ENCODE measurements around the gene YPEL2. TPM values are rescaled to one million over a fixed set of nuclear protein-coding genes. Genes with fewer than 3 reads are reported as not detected.

YPEL2 gene
- total and polyA plus RNA-seq, 2 experiments from 2014 or later: 20.2 to 26.0 TPM

DNA sequence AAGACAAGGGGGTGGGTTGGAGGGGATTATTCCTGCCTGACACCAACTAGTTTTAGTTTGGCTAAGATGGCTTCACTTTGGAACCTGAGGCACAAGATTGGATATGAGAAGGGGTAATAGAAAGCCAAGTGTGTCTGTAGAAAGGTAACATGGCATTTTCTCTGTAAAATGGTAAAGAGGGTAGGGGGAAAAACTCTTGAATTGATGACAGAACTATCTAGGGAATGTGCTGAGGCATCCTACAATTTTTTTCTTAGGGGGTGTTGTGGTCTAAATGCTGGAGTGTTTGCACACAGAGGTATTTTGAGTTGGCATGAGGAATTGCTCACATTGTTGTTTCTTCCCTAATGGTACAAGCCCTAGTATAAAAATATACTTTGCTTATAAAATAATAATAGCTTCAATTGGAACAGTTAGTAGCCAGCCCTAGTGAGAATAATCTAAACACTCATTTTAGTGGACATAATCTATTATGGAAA lies 25.8 kb downstream of the YPEL2 start:
- DNase-seq (ENCODE audit: low spot score): no peak
- no peaks in the 10 kb centered on the region for H3K9me3 ChIP-seq (ENCODE audit: low read depth)
- TF ChIP-seq, protein P1, sequence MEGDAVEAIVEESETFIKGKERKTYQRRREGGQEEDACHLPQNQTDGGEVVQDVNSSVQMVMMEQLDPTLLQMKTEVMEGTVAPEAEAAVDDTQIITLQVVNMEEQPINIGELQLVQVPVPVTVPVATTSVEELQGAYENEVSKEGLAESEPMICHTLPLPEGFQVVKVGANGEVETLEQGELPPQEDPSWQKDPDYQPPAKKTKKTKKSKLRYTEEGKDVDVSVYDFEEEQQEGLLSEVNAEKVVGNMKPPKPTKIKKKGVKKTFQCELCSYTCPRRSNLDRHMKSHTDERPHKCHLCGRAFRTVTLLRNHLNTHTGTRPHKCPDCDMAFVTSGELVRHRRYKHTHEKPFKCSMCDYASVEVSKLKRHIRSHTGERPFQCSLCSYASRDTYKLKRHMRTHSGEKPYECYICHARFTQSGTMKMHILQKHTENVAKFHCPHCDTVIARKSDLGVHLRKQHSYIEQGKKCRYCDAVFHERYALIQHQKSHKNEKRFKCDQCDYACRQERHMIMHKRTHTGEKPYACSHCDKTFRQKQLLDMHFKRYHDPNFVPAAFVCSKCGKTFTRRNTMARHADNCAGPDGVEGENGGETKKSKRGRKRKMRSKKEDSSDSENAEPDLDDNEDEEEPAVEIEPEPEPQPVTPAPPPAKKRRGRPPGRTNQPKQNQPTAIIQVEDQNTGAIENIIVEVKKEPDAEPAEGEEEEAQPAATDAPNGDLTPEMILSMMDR (IDR thresholded peaks at IDR 0.05; ENCODE audit: poor library complexity): no peak
- H3K27me3 ChIP-seq: no peaks in the 10 kb centered on the region
- peaks cover 7% of the 10 kb centered on the region for H3K4me1 ChIP-seq (ENCODE audit: insufficient read depth)
- peaks cover 89% of the 10 kb centered on the region for H3K79me2 ChIP-seq
- no peak overlapping the region for H3K4me2 ChIP-seq
- no peaks in the 10 kb centered on the region for H3K36me3 ChIP-seq (replicated peaks; ENCODE audit: insufficient read depth, low read depth)
- H2AFZ ChIP-seq: no peak overlapping the region
- H3K4me3 ChIP-seq: no peak overlapping the region
- H3K9me2 ChIP-seq (replicated peaks; ENCODE audit: insufficient read depth): no peaks in the 10 kb centered on the region
- peaks cover 8% of the 10 kb centered on the region for H4K20me1 ChIP-seq (ENCODE audit: insufficient read depth, poor library complexity, severe bottlenecking)
- no peak overlapping the region for H3K27ac ChIP-seq

DNA sequence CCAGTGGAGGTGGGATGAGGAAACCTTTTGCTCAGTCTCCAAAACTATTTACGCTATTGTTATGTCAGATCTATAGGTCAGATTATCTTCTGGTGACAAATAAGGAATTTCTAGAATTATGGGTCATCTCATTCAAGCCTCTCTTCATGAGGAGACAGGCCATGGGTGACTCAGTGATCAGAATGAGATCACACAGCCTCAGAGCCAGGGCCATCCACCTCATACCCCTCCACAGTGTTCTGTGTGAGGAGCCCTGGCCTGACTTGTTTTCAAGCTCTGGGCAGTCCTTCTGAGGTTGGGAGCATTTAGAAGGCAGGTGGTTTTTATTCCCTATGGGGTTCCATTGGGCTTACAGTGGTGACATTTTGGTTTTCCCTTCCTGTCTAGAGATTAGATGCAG lies 26.5 kb downstream of the YPEL2 start:
- Histone ChIP-seq H3K9me3 (ENCODE audit: low read depth) (no peaks in the 10 kb centered on the region), H3K36me3 (replicated peaks; ENCODE audit: insufficient read depth, low read depth) (no peaks in the 10 kb centered on the region), H3K4me3 (no peak overlapping the region), H3K27me3 (no peaks in the 10 kb centered on the region), H3K27ac (no peak overlapping the region), H3K9me2 (replicated peaks; ENCODE audit: insufficient read depth) (no peaks in the 10 kb centered on the region), H3K4me2 (no peak overlapping the region), H4K20me1 (ENCODE audit: insufficient read depth, poor library complexity, severe bottlenecking) (peaks cover 8% of the 10 kb centered on the region), H3K4me1 (ENCODE audit: insufficient read depth) (peaks cover 14% of the 10 kb centered on the region), H2AFZ (no peak overlapping the region), H3K79me2 (peaks cover 84% of the 10 kb centered on the region)
- TF ChIP-seq EZH2 (IDR thresholded peaks at IDR 0.05; ENCODE audit: borderline replicate concordance): no peak
- TF ChIP-seq EZH2phosphoT487 (IDR thresholded peaks at IDR 0.05; ENCODE audit: low read depth, severe bottlenecking, unreplicated experiment): no peak
- TF ChIP-seq, protein P1 (IDR thresholded peaks at IDR 0.05; ENCODE audit: poor library complexity): no peak
- 100% methylated on average over 1 of the region's 1 CpG for WGBS (ENCODE audit: low lambda C conversion rate, missing lambda C conversion rate)
- no peak for DNase-seq (ENCODE audit: low spot score)

DNA sequence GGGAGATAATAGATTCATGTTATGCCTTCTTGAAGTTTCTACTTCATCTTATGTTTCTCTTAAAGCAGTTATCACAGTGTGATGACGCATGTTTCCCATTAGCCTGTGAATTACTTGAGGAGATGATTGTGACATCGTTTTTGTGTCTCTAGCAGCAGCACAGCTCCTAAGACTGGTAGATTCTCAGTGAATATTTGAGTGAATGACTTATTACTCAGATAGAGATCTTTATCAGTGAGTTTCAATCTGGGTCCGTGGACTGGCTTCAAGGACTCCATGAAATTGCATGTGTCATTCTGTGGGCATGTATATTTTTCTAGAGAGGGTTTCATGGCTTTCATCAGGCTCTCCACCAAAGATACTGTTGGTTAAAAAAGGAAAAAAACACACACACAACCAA lies 29.9 kb downstream of the YPEL2 start:
- Histone ChIP-seq H3K4me1 (ENCODE audit: insufficient read depth) (peaks cover 33% of the 10 kb centered on the region), H3K36me3 (replicated peaks; ENCODE audit: insufficient read depth, low read depth) (no peaks in the 10 kb centered on the region), H3K27me3 (no peaks in the 10 kb centered on the region), H3K9me2 (replicated peaks; ENCODE audit: insufficient read depth) (no peaks in the 10 kb centered on the region), H3K27ac (peak overlapping the region; percentile 41), H3K4me2 (no peak overlapping the region), H3K79me2 (peaks cover 77% of the 10 kb centered on the region), H3K4me3 (no peak overlapping the region), H3K9me3 (ENCODE audit: low read depth) (no peaks in the 10 kb centered on the region), H2AFZ (no peak overlapping the region), H4K20me1 (ENCODE audit: insufficient read depth, poor library complexity, severe bottlenecking) (no peaks in the 10 kb centered on the region)
- DNase-seq (ENCODE audit: low spot score): no peak
- TF ChIP-seq EZH2 (IDR thresholded peaks at IDR 0.05; ENCODE audit: borderline replicate concordance): no peak
- TF ChIP-seq, protein P1 (IDR thresholded peaks at IDR 0.05; ENCODE audit: poor library complexity): no peak
- no peak for TF ChIP-seq EZH2phosphoT487 (IDR thresholded peaks at IDR 0.05; ENCODE audit: low read depth, severe bottlenecking, unreplicated experiment)
- 56% methylated on average over 3 of the region's 3 CpGs for WGBS (ENCODE audit: low lambda C conversion rate, missing lambda C conversion rate)

Measured in hepatocyte (in vitro differentiated cells).